Liver (tissue), 3 donors: ENCODE results near the gene NAV2.

Experiments
- EGR1 ChIP-seq, 2 donors: IDR thresholded peaks; 2 replicates each; pipeline ENCODE4 v1.6.1; 2016 to 2018; ENCODE audit warnings: antibody characterized with exemption in 2 of 2, low read depth in 2 of 2
- FOXA1 ChIP-seq: IDR thresholded peaks from 2 replicates; pipeline ENCODE4 v1.6.1; 2016; ENCODE audit warnings: antibody characterized with exemption
- JUND ChIP-seq, 2 donors: IDR thresholded peaks; 2 replicates each; pipeline ENCODE4 v1.6.1; 2016; ENCODE audit warnings: antibody characterized with exemption in 2 of 2
- RAD21 ChIP-seq, 2 donors: IDR thresholded peaks; 2 replicates each; pipeline ENCODE4 v1.6.1; 2016; ENCODE audit warnings: antibody characterized with exemption in 2 of 2, mild to moderate bottlenecking in 2 of 2
- SP1 ChIP-seq: IDR thresholded peaks from 2 replicates; pipeline ENCODE4 v1.6.1; 2018; ENCODE audit warnings: antibody characterized with exemption, mild to moderate bottlenecking
- TAF1 ChIP-seq: conservative IDR thresholded peaks from 2 replicates; pipeline ENCODE4 v1.6.1; 2016; ENCODE audit warnings: antibody characterized with exemption, mild to moderate bottlenecking
- TF ChIP-seq, protein P1 (sequence below): IDR thresholded peaks from 2 replicates; pipeline ENCODE4 v1.6.1; 2016; ENCODE audit warnings: antibody characterized with exemption
- TF ChIP-seq, protein P2 (sequence below): fragments of 150-350 bp; IDR thresholded peaks from 2 replicates; pipeline ENCODE4 v1.5.1; 2017; ENCODE audit warnings: improper control_type of control experiment, low read depth, low read length; ENCODE audit not compliant: missing input control
- TF ChIP-seq, protein P3 (sequence below): IDR thresholded peaks from 2 replicates; pipeline ENCODE4 v1.6.1; 2016; ENCODE audit warnings: antibody characterized with exemption
- donor health status: healthy.
- donor health status: healthy.

DNA sequence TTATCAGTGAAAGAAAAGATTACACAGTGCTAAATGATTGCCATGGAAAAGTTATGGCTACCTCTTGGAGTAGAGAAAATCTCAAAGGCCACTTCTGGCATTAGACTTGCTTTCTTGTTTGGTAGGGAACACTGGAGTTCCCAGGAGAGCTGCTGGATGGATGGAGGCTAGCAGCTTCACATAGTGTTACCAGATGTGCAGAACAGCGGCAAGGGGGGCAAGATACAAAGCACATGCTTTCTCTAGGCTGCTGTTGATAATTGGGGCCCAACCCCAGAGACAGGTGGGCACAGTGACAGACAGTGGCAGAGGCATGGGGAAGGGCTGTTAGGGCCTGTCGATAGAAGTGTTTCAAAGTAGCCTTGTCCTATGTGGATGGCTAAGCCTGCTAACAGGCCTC, 352.8 kb downstream of the NAV2 start:
- TF ChIP-seq SP1 (no peak), JUND (IDR thresholded peaks at IDR 0.05) (no peak), EGR1 (IDR thresholded peaks at IDR 0.05; ENCODE audit: low read depth in 2 of 2) (no peak), RAD21 (IDR thresholded peaks at IDR 0.05) (no peak), TAF1 (no peak), FOXA1 (no peak)
- TF ChIP-seq, protein P1, sequence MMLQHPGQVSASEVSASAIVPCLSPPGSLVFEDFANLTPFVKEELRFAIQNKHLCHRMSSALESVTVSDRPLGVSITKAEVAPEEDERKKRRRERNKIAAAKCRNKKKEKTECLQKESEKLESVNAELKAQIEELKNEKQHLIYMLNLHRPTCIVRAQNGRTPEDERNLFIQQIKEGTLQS: no peak
- TF ChIP-seq, protein P2, sequence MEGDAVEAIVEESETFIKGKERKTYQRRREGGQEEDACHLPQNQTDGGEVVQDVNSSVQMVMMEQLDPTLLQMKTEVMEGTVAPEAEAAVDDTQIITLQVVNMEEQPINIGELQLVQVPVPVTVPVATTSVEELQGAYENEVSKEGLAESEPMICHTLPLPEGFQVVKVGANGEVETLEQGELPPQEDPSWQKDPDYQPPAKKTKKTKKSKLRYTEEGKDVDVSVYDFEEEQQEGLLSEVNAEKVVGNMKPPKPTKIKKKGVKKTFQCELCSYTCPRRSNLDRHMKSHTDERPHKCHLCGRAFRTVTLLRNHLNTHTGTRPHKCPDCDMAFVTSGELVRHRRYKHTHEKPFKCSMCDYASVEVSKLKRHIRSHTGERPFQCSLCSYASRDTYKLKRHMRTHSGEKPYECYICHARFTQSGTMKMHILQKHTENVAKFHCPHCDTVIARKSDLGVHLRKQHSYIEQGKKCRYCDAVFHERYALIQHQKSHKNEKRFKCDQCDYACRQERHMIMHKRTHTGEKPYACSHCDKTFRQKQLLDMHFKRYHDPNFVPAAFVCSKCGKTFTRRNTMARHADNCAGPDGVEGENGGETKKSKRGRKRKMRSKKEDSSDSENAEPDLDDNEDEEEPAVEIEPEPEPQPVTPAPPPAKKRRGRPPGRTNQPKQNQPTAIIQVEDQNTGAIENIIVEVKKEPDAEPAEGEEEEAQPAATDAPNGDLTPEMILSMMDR: no peak
- TF ChIP-seq, protein P3, sequence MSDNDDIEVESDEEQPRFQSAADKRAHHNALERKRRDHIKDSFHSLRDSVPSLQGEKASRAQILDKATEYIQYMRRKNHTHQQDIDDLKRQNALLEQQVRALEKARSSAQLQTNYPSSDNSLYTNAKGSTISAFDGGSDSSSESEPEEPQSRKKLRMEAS: no peak
